SK-N-SH treated with all-trans-retinoic acid at 6 μM for 48 hours (cell line): ENCODE data around the gene UCN3.

ENCODE experiments used
- ATAC-seq: fragments of 200-7000 bp; cut with Tn5 transposase; 3 replicates; pipeline ENCODE4 v1.9.1; 2020; ENCODE audit warnings: mild to moderate bottlenecking, moderate library complexity
- ARNTL ChIP-seq: fragments of 450-650 bp; formaldehyde crosslinking; IDR thresholded peaks from 2 replicates; pipeline ENCODE4 v1.5.0; 2020; ENCODE audit warnings: low read depth, mild to moderate bottlenecking, moderate library complexity, borderline replicate concordance
- CREB5 ChIP-seq: fragments of 250-450 bp; sonication (Bioruptor Pico); IDR thresholded peaks from 2 replicates; pipeline ENCODE4 v1.5.1; 2020; ENCODE audit warnings: low read depth, mild to moderate bottlenecking, moderate library complexity
- CSDC2 ChIP-seq: fragments of 250-450 bp; sonication (Bioruptor Pico); IDR thresholded peaks from 2 replicates; pipeline ENCODE4 v1.5.0; 2020; ENCODE audit warnings: mild to moderate bottlenecking, moderate library complexity
- ESRRG ChIP-seq: fragments of 250-450 bp; sonication (Bioruptor Pico); IDR thresholded peaks from 2 replicates; pipeline ENCODE4 v1.6.1; 2021; ENCODE audit warnings: mild to moderate bottlenecking
- ISL1 ChIP-seq: fragments of 250-450 bp; sonication (Bioruptor Pico); IDR thresholded peaks from 2 replicates; pipeline ENCODE4 v2.1.2; 2022; ENCODE audit warnings: mild to moderate bottlenecking, moderate library complexity
- OSR1 ChIP-seq: fragments of 250-450 bp; sonication (Bioruptor Pico); IDR thresholded peaks from 2 replicates; pipeline ENCODE4 v1.8.0; 2022; ENCODE audit warnings: moderate library complexity, mild to moderate bottlenecking, inconsistent platforms
- PATZ1 ChIP-seq: fragments of 250-450 bp; sonication (Bioruptor Pico); IDR thresholded peaks from 2 replicates; pipeline ENCODE4 v1.8.0; 2020; ENCODE audit warnings: mild to moderate bottlenecking, moderate library complexity, borderline replicate concordance
- POU6F1 ChIP-seq: fragments of 250-450 bp; sonication (Bioruptor Pico); IDR thresholded peaks from 2 replicates; pipeline ENCODE4 v1.8.0; 2021; ENCODE audit warnings: low read depth, mild to moderate bottlenecking, moderate library complexity, borderline replicate concordance
- PPARA ChIP-seq: fragments of 250-450 bp; sonication (Bioruptor Pico); IDR thresholded peaks from 2 replicates; pipeline ENCODE4 v1.5.0; 2020; ENCODE audit warnings: mild to moderate bottlenecking, borderline replicate concordance
- RARB ChIP-seq: fragments of 250-450 bp; sonication (Bioruptor Pico); IDR thresholded peaks from 2 replicates; pipeline ENCODE4 v1.8.0; 2021; ENCODE audit warnings: mild to moderate bottlenecking, moderate library complexity
- SNAI2 ChIP-seq: fragments of 250-450 bp; sonication (Bioruptor Pico); IDR thresholded peaks from 2 replicates; pipeline ENCODE4 v1.5.0; 2020; ENCODE audit warnings: mild to moderate bottlenecking, moderate library complexity
- TOX ChIP-seq: fragments of 250-450 bp; sonication (Bioruptor Pico); IDR thresholded peaks from 2 replicates; pipeline ENCODE4 v1.8.0; 2021; ENCODE audit warnings: mild to moderate bottlenecking, moderate library complexity, borderline replicate concordance
- TSHZ2 ChIP-seq: fragments of 250-450 bp; sonication (Bioruptor Pico); IDR thresholded peaks from 2 replicates; pipeline ENCODE4 v1.5.0; 2020; ENCODE audit warnings: mild to moderate bottlenecking, moderate library complexity
- ZC3H10 ChIP-seq: fragments of 250-450 bp; sonication (Bioruptor Pico); IDR thresholded peaks from 2 replicates; pipeline ENCODE4 v1.5.1; 2021; ENCODE audit warnings: mild to moderate bottlenecking, moderate library complexity
- ZFP3 ChIP-seq: fragments of 250-450 bp; sonication (Bioruptor Pico); IDR thresholded peaks from 2 replicates; pipeline ENCODE4 v1.5.0; 2020; ENCODE audit warnings: mild to moderate bottlenecking, moderate library complexity
- ZFP30 ChIP-seq: fragments of 450-650 bp; formaldehyde crosslinking; IDR thresholded peaks from 2 replicates; pipeline ENCODE4 v1.5.0; 2022; ENCODE audit warnings: mild to moderate bottlenecking, moderate library complexity
- ZNF565 ChIP-seq: fragments of 450-650 bp; formaldehyde crosslinking; conservative IDR thresholded peaks from 2 replicates; pipeline ENCODE4 v1.5.0; 2020; ENCODE audit warnings: low read depth, mild to moderate bottlenecking, moderate library complexity
- ZNF70 ChIP-seq: fragments of 450-650 bp; formaldehyde crosslinking; IDR thresholded peaks from 2 replicates; pipeline ENCODE4 v1.5.0; 2020; ENCODE audit warnings: mild to moderate bottlenecking, moderate library complexity
- ZNF8 ChIP-seq: fragments of 450-650 bp; formaldehyde crosslinking; IDR thresholded peaks from 2 replicates; pipeline ENCODE4 v1.5.0; 2020; ENCODE audit warnings: mild to moderate bottlenecking, moderate library complexity
- TF ChIP-seq, protein P1 (sequence below): fragments of 250-450 bp; sonication (Bioruptor Pico); IDR thresholded peaks from 2 replicates; pipeline ENCODE4 v1.5.1; 2021; ENCODE audit warnings: mild to moderate bottlenecking, moderate library complexity

UCN3 gene

DNA sequence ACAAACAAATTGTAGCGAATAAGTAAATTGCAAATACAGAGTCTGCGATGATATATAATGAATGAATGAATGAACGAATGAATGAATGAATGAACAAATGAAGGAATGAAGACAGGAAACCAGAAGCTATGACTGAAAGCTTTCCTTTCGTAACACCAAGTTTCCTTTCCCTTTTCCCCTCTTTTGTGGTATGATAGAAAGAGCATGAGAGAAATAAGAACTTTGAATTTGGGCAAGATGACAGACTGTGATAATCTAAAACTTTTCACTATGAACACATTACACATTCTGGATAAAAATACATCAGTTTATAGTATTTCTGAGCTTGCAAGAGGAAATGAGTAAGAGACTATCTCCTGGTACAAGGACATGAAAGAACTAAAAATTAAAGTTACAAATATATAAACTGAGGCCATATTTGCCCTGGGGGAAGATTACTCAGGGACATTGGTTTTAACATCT, 8.4 kb upstream of the UCN3 start:
- TF ChIP-seq RARB (CRISPR knock-in tag) (no peak), TSHZ2 (CRISPR knock-in tag) (no peak), SNAI2 (CRISPR knock-in tag) (no peak), ZNF565 (CRISPR knock-in tag) (no peak), ARNTL (CRISPR knock-in tag) (no peak), ZFP30 (CRISPR knock-in tag) (no peak), ZFP3 (CRISPR knock-in tag) (no peak), TOX (CRISPR knock-in tag) (no peak), ZC3H10 (CRISPR knock-in tag) (no peak), PPARA (CRISPR knock-in tag) (no peak), POU6F1 (CRISPR knock-in tag) (no peak), ZNF8 (CRISPR knock-in tag) (no peak), OSR1 (no peak), ISL1 (no peak), CREB5 (no peak)
- TF ChIP-seq, protein P1, sequence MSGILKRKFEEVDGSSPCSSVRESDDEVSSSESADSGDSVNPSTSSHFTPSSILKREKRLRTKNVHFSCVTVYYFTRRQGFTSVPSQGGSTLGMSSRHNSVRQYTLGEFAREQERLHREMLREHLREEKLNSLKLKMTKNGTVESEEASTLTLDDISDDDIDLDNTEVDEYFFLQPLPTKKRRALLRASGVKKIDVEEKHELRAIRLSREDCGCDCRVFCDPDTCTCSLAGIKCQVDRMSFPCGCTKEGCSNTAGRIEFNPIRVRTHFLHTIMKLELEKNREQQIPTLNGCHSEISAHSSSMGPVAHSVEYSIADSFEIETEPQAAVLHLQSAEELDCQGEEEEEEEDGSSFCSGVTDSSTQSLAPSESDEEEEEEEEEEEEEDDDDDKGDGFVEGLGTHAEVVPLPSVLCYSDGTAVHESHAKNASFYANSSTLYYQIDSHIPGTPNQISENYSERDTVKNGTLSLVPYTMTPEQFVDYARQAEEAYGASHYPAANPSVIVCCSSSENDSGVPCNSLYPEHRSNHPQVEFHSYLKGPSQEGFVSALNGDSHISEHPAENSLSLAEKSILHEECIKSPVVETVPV (CRISPR knock-in tag): no peak

GRCh38 chr10:5360318-5360915, 4.3 kb upstream of the UCN3 start:
- no peak for ATAC-seq
- TF ChIP-seq SNAI2 (CRISPR knock-in tag): no peak
- TF ChIP-seq TOX (CRISPR knock-in tag): no peak
- no peak for TF ChIP-seq ZNF70 (CRISPR knock-in tag)
- TF ChIP-seq ZC3H10 (CRISPR knock-in tag): no peak
- no peak for TF ChIP-seq CSDC2 (CRISPR knock-in tag)
- no peak for TF ChIP-seq ARNTL (CRISPR knock-in tag)
- no peak for TF ChIP-seq CREB5
- TF ChIP-seq, protein P1 (CRISPR knock-in tag): no peak
- no peak for TF ChIP-seq ZNF565 (CRISPR knock-in tag)
- TF ChIP-seq ESRRG (CRISPR knock-in tag): no peak
- TF ChIP-seq ZNF8 (CRISPR knock-in tag): no peak
- TF ChIP-seq RARB (CRISPR knock-in tag): no peak
- TF ChIP-seq TSHZ2 (CRISPR knock-in tag): no peak
- no peak for TF ChIP-seq PATZ1 (CRISPR knock-in tag)
- no peak for TF ChIP-seq ZFP3 (CRISPR knock-in tag)

More for the DNA sequence above, 8.4 kb upstream of the UCN3 start:
- ATAC-seq: no peak
